OCI-LY3 (cell line): ENCODE results near the gene FLNB.

Experiments
- H2AFZ ChIP-seq: fragments of 200-600, 300-600 bp; shearing (Covaris generic); 2 replicates; pipeline ENCODE4 v1.6.0; 2014; ENCODE audit warnings: antibody characterized with exemption, low read depth, low read length
- H3K27ac ChIP-seq: fragments of 200-600, 300-600 bp; sonication (generic); 2 replicates; pipeline ENCODE4 v1.5.1; 2014; ENCODE audit warnings: mild to moderate bottlenecking, low read length, moderate library complexity, mixed read lengths
- H3K27me3 ChIP-seq: fragments of 200-600, 300-600 bp; sonication (generic); 2 replicates; pipeline ENCODE4 v1.6.1; 2014; ENCODE audit warnings: low read depth, low read length, mixed read lengths
- H3K36me3 ChIP-seq: fragments of 200-600, 300-600 bp; sonication (generic); replicated peaks from 2 replicates; pipeline ENCODE3; 2014; ENCODE audit warnings: low read depth, low read length, mixed read lengths
- H3K4me1 ChIP-seq: fragments of 300-600, 200-600 bp; sonication (generic); 2 replicates; pipeline ENCODE4 v1.6.1; 2014; ENCODE audit warnings: low read length, mixed read lengths
- H3K4me2 ChIP-seq: fragments of 200-600, 300-600 bp; sonication (generic); 2 replicates; pipeline ENCODE4 v1.6.1; 2014; ENCODE audit warnings: low read length, mixed read lengths
- H3K4me3 ChIP-seq: fragments of 300-600, 200-600 bp; sonication (generic); 2 replicates; pipeline ENCODE4 v1.5.1; 2014; ENCODE audit warnings: antibody characterized with exemption, mild to moderate bottlenecking, low read length, moderate library complexity
- H3K79me2 ChIP-seq: fragments of 300-600, 200-600 bp; shearing (Covaris generic); 2 replicates; pipeline ENCODE4 v1.6.1; 2014; ENCODE audit warnings: mild to moderate bottlenecking, low read length, mixed read lengths
- H3K9ac ChIP-seq: fragments of 300-600, 200-600 bp; shearing (Covaris generic); 2 replicates; pipeline ENCODE4 v1.6.0; 2014; ENCODE audit warnings: mild to moderate bottlenecking, low read length, moderate library complexity
- H3K9me3 ChIP-seq: fragments of 200-600, 300-600 bp; shearing (Covaris generic); 2 replicates; pipeline ENCODE4 v1.6.1; 2014; ENCODE audit warnings: low read length, mixed read lengths; ENCODE audit not compliant: insufficient read depth
- H4K20me1 ChIP-seq: fragments of 200-600, 300-600 bp; sonication (generic); 2 replicates; pipeline ENCODE4 v1.6.1; 2016; ENCODE audit warnings: low read length, mixed read lengths; ENCODE audit not compliant: insufficient read depth
- EZH2phosphoT487 ChIP-seq: fragments of 200-600 bp; shearing (Covaris generic); IDR thresholded peaks from 2 replicates; pipeline ENCODE4 v1.6.1; 2018; ENCODE audit warnings: antibody characterized with exemption, mixed run types, low read depth
- TF ChIP-seq, protein P1 (sequence below): fragments of 200-600, 300-600 bp; sonication (generic); IDR thresholded peaks from 2 replicates; pipeline ENCODE4 v1.5.1; 2014; ENCODE audit warnings: antibody characterized with exemption, low read length, low read depth

Gene FLNB

DNA sequence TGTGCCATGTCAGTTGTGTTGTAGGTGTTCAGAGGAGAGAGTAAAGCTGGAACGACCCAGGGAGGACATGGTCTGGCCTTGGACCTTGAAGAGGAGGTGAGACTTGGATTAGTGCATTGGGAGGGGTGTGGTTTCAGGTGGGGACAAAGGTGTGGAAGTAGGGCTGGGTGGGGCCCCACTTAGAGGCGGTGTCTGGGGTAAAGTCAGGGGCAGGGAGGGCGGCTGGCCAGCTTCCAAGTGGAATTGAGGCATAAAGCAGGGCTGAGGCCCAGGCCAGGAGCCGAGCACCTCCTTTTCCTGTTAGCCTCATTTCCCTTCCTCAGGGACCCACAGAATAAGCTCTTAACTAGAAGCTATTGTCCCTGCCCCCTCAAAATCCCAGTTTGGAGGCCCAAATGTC is 36.2 kb upstream of the FLNB start:
- Histone ChIP-seq H3K9me3 (no peaks in the 10 kb centered on the region), H2AFZ (no peak overlapping the region), H3K4me1 (no peaks in the 10 kb centered on the region), H3K36me3 (no peaks in the 10 kb centered on the region), H3K27ac (no peak overlapping the region), H3K79me2 (no peaks in the 10 kb centered on the region), H3K4me3 (no peak overlapping the region), H3K9ac (no peak overlapping the region), H3K4me2 (no peak overlapping the region), H4K20me1 (no peaks in the 10 kb centered on the region), H3K27me3 (no peaks in the 10 kb centered on the region)
- no peak for TF ChIP-seq EZH2phosphoT487
- TF ChIP-seq, protein P1, sequence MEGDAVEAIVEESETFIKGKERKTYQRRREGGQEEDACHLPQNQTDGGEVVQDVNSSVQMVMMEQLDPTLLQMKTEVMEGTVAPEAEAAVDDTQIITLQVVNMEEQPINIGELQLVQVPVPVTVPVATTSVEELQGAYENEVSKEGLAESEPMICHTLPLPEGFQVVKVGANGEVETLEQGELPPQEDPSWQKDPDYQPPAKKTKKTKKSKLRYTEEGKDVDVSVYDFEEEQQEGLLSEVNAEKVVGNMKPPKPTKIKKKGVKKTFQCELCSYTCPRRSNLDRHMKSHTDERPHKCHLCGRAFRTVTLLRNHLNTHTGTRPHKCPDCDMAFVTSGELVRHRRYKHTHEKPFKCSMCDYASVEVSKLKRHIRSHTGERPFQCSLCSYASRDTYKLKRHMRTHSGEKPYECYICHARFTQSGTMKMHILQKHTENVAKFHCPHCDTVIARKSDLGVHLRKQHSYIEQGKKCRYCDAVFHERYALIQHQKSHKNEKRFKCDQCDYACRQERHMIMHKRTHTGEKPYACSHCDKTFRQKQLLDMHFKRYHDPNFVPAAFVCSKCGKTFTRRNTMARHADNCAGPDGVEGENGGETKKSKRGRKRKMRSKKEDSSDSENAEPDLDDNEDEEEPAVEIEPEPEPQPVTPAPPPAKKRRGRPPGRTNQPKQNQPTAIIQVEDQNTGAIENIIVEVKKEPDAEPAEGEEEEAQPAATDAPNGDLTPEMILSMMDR, result no peak

DNA sequence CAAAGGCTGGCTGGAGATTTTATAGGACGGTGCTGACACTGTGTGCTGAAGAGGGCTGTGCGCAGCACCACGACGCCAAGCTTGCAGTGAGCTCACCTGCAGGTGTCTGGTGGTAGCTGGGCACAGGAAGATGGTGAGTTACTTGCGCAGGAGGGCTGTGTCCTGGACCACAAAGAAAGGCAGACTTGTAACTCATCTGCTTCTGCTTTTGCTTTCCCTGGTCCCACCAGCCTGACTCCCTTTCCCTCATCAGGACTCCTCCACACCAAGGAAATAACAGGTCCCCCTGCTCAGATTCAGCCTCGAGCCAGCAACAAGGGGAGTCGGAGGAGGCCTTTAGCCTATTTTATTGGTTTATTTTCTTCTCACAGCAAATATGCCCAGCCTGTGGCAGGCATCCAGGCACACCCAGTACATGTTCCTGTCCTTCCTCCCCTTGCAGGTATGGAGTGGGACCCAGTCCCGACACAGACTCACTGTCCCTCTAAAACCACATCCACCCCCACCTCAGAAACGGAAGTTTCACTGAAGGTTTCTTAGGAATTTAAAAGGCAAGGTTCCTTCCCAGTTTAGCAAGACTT is 35.6 kb upstream of the FLNB start:
- no peak overlapping the region for H3K27ac ChIP-seq
- H3K4me2 ChIP-seq, result no peak overlapping the region

DNA sequence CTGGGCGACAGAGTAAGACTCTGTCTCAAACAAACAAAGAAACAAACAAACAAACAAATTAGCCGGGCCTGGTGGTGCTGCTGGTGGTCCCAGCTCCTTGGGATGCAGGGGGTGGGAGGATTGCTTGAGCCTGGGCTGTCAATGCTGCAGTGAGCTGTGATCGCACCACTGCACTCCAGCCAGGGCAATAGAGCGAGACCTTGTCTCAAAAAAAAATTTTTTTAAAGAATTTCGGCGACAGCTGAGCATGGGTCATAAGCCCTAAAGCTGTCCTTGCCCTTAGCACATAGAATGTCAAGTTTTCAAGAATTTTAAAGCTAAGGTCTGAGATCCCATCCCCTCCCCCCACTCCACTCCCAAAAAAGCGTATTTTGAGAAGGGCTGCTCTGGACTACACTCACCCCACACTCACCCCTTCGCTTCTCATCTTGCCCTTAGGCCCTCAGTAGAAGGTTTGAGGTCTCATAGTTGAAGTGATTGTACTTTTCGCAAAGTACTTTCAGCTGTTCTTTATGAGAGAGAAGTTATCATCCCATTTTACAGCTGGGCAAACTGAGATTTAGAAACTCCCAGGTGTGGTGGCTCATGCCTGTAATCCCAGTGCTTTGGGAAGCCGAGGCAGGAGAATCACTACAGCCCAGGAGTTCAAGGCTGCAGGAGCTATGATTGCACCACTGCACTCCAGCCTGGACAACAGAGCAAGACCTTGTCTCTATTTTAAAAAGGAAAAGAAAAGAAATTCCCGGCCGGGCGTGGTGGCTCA is 34.3 kb upstream of the FLNB start:
- H3K4me3 ChIP-seq, result no peak overlapping the region
- no peak overlapping the region for H2AFZ ChIP-seq
- no peaks in the 10 kb centered on the region for H3K9me3 ChIP-seq
- H3K4me1 ChIP-seq, result no peaks in the 10 kb centered on the region
- no peak overlapping the region for H3K9ac ChIP-seq
- TF ChIP-seq, protein P1, result no peak
- no peak for TF ChIP-seq EZH2phosphoT487
- no peak overlapping the region for H3K27ac ChIP-seq
- no peak overlapping the region for H3K4me2 ChIP-seq
- H3K79me2 ChIP-seq, result no peaks in the 10 kb centered on the region
- no peaks in the 10 kb centered on the region for H3K36me3 ChIP-seq
- H4K20me1 ChIP-seq, result no peaks in the 10 kb centered on the region
- no peaks in the 10 kb centered on the region for H3K27me3 ChIP-seq

More for the DNA sequence above, 35.6 kb upstream of the FLNB start:
- no peaks in the 10 kb centered on the region for H4K20me1 ChIP-seq
- H3K9ac ChIP-seq, result no peak overlapping the region
- no peaks in the 10 kb centered on the region for H3K4me1 ChIP-seq
- no peaks in the 10 kb centered on the region for H3K79me2 ChIP-seq
- no peak overlapping the region for H2AFZ ChIP-seq
- no peaks in the 10 kb centered on the region for H3K9me3 ChIP-seq
- H3K4me3 ChIP-seq, result no peak overlapping the region
- no peaks in the 10 kb centered on the region for H3K27me3 ChIP-seq
- TF ChIP-seq EZH2phosphoT487, result no peak
- TF ChIP-seq, protein P1, result no peak
- H3K36me3 ChIP-seq, result no peaks in the 10 kb centered on the region

DNA sequence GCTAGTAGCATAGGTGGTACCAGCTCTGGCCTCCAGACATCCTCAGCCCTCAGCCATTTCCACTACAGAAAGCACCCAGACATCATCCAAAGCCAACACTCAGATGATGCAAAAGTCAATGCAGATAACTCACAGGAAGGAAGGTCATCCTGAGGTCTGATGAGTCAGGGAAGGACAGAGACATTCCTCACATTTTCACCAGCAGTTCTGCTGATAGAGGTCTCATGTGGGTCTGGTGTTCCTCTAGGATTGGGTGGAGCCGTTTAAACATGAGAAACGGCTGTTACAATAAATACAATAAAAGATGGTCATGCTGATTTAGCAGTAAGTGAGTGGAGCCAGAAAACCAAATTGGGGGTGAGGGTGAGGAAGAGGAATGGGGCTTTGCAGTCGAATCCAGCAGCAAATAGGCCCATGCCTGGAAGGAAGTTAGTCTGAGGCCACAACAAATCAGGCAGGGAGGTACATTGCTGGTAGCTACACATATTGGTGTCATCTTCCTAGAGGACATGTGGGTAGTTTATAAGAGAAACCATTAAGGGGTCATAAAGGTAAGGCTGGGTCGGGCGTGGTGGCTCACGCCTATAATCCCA is 33.3 kb upstream of the FLNB start:
- H3K9ac ChIP-seq, result no peak overlapping the region
- no peak overlapping the region for H2AFZ ChIP-seq
- H3K79me2 ChIP-seq, result no peaks in the 10 kb centered on the region
- TF ChIP-seq, protein P1, result no peak
- no peak for TF ChIP-seq EZH2phosphoT487
- H3K4me1 ChIP-seq, result no peaks in the 10 kb centered on the region
- H4K20me1 ChIP-seq, result no peaks in the 10 kb centered on the region
- no peak overlapping the region for H3K4me2 ChIP-seq
- no peaks in the 10 kb centered on the region for H3K36me3 ChIP-seq
- H3K4me3 ChIP-seq, result no peak overlapping the region
- H3K9me3 ChIP-seq, result no peaks in the 10 kb centered on the region
- H3K27ac ChIP-seq, result no peak overlapping the region
- no peaks in the 10 kb centered on the region for H3K27me3 ChIP-seq
